ENCODE data around the gene MUS81.

DNA sequence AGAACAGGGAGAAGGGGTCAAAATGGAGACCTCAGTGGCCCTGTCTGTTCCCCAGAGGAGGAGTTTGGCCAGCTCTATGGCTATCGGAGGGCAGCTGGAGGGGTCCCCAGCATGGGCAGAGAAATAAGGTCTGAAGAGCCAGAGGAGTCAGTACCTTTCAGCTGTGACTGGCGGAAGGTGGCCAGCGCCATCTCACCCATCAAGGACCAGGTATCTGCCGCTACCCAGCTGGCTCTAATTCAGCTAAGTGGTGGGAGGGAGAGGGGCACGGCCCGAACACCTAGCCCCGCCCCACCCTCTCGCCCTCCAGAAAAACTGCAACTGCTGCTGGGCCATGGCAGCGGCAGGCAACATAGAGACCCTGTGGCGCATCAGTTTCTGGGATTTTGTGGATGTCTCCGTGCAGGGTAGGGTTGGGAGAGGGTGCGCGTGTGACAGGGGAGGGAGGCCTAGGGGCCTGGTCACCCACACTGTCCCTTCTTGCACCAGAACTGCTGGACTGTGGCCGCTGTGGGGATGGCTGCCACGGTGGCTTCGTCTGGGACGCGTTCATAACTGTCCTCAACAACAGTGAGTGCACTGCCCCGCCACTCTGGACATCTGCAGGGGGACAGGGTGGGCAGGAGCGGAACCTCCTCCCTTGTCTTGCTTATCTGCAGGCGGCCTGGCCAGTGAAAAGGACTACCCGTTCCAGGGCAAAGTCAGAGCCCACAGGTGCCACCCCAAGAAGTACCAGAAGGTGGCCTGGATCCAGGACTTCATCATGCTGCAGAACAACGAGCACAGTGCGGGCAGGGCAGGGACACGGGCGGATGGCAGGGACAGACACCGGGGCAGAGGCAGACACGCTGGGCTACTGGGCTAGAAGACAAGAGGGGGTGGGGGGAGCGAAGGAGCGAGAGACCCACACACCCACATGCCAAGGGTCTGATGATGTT lies 22.2 kb downstream of the MUS81 start:
- TF ChIP-seq GATA2 (IDR thresholded peaks at IDR 0.05; ENCODE audit: low read depth, low read length) = no peak
- no peak for TF ChIP-seq GATA3 (IDR thresholded peaks at IDR 0.05; ENCODE audit: low read depth, low read length)

Data from SH-SY5Y (cell line).